Lower leg skin (tissue), 4 donors: ENCODE data around the gene ATE1. TPM values are rescaled to one million over a fixed set of nuclear protein-coding genes. Genes with fewer than 3 reads are reported as not detected.

Experiments
- DNase-seq, 2 donors: peaks; one replicate each; pipeline ENCODE4 v3.0.0-alpha.2; 2019; ENCODE audit warnings: low spot score in 2 of 2
- H3K4me3 ChIP-seq: fragments of 200-600 bp; sonication (generic); 2 replicates; pipeline ENCODE4 v1.5.1; 2017; ENCODE audit warnings: mild to moderate bottlenecking, low read depth; ENCODE audit not compliant: poor library complexity, severe bottlenecking
- CTCF ChIP-seq, 3 donors: fragments of 450-650 bp; IDR thresholded peaks; one replicate each; pipeline ENCODE4 v1.5.1; 2016; ENCODE audit warnings: antibody characterized with exemption in 3 of 3, mild to moderate bottlenecking in 3 of 3, moderate library complexity in 2 of 3
- POLR2A ChIP-seq, 2 donors: fragments of 450-650 bp; IDR thresholded peaks; one replicate each; pipeline ENCODE4 v1.6.1; 2016 to 2017; ENCODE audit warnings: antibody characterized with exemption in 2 of 2, mild to moderate bottlenecking in 1 of 2, moderate library complexity in 1 of 2
- WGBS, 2 donors: methylation state at CpG; one replicate each; pipeline ENCODE4 v1.1.5; 2018; 5-methylcytosine and 5-hydroxymethylcytosine counted together
- intact Hi-C: fragments of 100-400 bp; cut with DNase I; formaldehyde crosslinking; loops from one replicate; pipeline ENCODE4 v1.15.0; 2023; ENCODE audit warnings: low total_unique reads
- total RNA-seq, 4 donors: library from RNA; depleted of rRNA; stranded (reverse); fragments of >200 nt; gene quantifications; one replicate each; pipeline ENCODE4 v1.1.0, GENCODE V29; 2016

The ATE1 gene
- total RNA-seq, 4 donors from 2014 or later: 11.5 to 22.2 (median 18.2) TPM

DNA sequence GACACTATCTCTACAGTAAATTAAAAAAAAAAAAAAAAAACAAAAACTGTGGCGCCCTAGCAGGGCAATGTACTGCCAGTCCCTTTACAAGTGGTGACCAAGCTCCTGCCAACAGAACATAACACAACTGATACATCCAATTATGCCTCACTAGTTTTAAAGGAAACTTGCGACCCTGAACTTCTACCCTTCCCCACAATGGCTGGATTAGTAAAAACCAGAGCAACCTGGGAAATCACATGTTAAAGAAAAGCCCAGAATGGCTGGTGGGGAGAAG, 16.5 kb downstream of the ATE1 start:
- no peak overlapping the region for H3K4me3 ChIP-seq
- 88 to 93% methylated on average over 2 of the region's 2 CpGs for WGBS, 2 donors
- no peak for DNase-seq
- TF ChIP-seq CTCF (IDR thresholded peaks at IDR 0.05): no peak
- intact Hi-C loops: no loop called here

DNA sequence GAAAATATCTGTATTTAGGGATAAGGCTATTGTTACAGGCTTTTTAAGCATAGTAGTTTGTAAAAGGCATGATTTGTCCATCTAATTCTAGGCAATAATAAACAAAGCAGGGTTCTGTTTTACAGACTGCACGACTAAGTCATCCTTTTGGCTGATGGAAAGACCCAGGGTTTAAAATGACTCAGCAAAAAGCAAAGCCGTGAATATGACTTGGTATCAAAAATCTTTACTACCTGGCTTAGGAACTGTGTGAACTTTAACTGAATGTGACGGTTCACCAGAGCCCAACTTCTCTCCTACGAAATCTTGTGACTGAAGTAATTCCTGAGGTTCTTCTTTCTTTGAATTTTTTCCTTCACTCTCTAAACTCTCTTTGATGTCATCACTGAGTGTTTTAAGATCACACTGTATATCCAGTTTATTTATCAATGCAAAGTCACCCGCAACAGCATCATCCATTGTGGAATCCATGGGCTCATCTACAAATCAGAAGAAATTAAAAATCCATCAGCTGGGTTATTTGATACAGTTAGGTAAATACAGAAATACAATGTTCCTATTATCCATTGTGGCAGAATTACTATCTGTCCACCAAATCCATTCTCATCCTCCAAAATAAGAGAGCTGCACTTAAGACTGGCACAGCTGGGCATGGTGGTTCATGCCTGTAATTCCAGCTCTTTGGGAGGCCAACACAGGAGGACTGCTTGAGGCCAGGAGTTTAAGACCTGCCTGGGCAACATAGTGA, 17.0 kb downstream of the ATE1 start:
- no peak for DNase-seq
- intact Hi-C loops: no loop called here
- 52 to 58% methylated on average over 5 of the region's 5 CpGs for WGBS, 2 donors
- TF ChIP-seq CTCF (IDR thresholded peaks at IDR 0.05) (no peak), POLR2A (IDR thresholded peaks at IDR 0.05) (no peak)
- H3K4me3 ChIP-seq: no peak overlapping the region

GRCh38 chr10:121904888-121905287, 22.9 kb downstream of the ATE1 start:
- H3K4me3 ChIP-seq: no peak overlapping the region
- DNase-seq: no peak
- TF ChIP-seq CTCF (IDR thresholded peaks at IDR 0.05): no peak
- TF ChIP-seq POLR2A (IDR thresholded peaks at IDR 0.05): no peak
- intact Hi-C loops: no loop called here
- 42 to 55% methylated on average over 2 of the region's 2 CpGs for WGBS, 2 donors

DNA sequence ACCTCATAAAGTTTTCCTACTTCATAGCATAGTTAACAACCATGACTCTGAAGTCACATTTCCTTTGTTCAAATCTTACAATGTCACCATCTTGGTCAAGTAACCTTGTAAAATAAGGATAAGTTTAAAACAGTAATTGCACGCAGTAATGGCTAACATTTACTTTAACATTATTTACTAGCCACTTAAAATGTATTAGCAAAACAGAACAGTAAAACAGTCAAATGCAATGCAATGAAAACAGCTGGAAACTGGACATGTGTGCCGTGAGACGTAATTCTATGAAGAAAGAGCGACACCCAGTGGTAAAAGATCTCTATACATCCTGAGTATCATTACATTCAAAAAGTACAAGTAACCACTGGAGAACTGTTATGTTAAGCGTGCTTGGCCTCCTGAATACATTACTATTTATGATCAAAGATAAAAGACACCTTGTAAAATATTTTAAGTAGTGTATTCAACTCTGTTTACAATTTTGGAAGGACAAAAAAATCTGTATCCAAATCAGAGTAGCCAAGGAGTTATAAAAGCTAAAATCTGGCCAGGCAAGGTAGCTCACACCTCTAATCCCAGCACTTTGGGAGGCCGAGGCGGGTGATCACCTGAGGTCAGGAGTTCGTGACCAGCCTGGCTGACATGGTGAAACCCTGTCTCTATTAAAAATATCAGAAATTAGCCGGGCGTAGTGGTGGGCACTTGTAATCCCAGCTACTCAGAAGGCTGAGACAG, 27.2 kb downstream of the ATE1 start:
- 38 to 40% methylated on average over 10 of the region's 10 CpGs for WGBS, 2 donors
- no peak for DNase-seq
- intact Hi-C loops: no loop called here
- H3K4me3 ChIP-seq: no peak overlapping the region
- no peak for TF ChIP-seq POLR2A (IDR thresholded peaks at IDR 0.05)
- no peak for TF ChIP-seq CTCF (IDR thresholded peaks at IDR 0.05)

GRCh38 chr10:121899727-121900126, 28.1 kb downstream of the ATE1 start:
- intact Hi-C loops: no loop called here
- WGBS, 2 donors: 79% methylated on average over 4 of the region's 4 CpGs
- H3K4me3 ChIP-seq: no peak overlapping the region
- no peak for DNase-seq
- TF ChIP-seq CTCF (IDR thresholded peaks at IDR 0.05) (no peak), POLR2A (IDR thresholded peaks at IDR 0.05) (no peak)
